ENCODE data around the gene ASB5.
"Not testable (repeated sequence)": the region's sequence is repeated elsewhere in the genome, so short reads cannot be mapped to it uniquely, and the experiment has no call there.

ASB5 gene

DNA sequence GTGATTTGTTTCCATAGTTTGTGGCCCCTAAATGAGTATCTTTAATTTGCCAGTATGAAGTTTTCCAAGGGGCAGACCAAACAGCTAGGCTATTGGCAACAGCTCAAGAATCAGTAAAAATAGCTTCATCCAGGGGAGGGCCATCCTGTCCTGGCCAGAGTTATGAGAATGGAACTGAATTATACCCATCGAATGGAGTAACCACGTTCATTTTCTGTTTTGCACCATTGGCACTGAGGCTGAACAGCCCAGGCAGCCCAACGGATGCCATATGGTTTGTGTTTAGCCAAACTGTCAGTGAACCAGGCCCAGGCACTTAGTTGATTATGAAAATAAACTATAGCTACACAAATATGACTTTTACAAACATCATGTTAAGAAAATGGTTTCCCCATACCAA is 17.7 kb upstream of the ASB5 start:
- no peak for DNase-seq (ENCODE audit: low read depth)

DNA sequence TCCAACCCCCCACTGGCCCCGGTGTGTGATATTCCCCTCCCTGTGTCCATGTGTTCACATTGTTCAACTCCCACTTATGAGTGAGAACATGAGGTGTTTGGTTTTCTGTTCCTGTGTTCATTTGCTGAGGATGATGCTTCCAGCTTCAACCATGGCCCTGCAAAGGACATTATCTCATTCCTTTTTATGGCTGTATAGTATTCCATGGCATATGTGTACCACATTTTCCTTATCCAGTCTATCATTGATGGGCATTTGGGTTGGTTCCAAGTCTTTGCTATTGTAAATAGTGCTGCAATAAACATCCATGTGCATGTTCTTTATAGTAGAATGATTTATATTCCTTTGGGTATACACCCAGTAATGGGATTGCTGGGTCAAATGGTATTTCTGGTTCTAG is 10.5 kb upstream of the ASB5 start:
- not testable (repeated sequence) for DNase-seq (ENCODE audit: low read depth)

More for the DNA sequence above, 17.7 kb upstream of the ASB5 start:
- H3K4me3 ChIP-seq (ENCODE audit: control insufficient read depth, low read depth, low read length) = no peak overlapping the region
- TF ChIP-seq, protein P1, sequence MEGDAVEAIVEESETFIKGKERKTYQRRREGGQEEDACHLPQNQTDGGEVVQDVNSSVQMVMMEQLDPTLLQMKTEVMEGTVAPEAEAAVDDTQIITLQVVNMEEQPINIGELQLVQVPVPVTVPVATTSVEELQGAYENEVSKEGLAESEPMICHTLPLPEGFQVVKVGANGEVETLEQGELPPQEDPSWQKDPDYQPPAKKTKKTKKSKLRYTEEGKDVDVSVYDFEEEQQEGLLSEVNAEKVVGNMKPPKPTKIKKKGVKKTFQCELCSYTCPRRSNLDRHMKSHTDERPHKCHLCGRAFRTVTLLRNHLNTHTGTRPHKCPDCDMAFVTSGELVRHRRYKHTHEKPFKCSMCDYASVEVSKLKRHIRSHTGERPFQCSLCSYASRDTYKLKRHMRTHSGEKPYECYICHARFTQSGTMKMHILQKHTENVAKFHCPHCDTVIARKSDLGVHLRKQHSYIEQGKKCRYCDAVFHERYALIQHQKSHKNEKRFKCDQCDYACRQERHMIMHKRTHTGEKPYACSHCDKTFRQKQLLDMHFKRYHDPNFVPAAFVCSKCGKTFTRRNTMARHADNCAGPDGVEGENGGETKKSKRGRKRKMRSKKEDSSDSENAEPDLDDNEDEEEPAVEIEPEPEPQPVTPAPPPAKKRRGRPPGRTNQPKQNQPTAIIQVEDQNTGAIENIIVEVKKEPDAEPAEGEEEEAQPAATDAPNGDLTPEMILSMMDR (conservative IDR thresholded peaks at IDR 0.05; ENCODE audit: control insufficient read depth, insufficient read depth, low read depth, low read length) = no peak

DNA sequence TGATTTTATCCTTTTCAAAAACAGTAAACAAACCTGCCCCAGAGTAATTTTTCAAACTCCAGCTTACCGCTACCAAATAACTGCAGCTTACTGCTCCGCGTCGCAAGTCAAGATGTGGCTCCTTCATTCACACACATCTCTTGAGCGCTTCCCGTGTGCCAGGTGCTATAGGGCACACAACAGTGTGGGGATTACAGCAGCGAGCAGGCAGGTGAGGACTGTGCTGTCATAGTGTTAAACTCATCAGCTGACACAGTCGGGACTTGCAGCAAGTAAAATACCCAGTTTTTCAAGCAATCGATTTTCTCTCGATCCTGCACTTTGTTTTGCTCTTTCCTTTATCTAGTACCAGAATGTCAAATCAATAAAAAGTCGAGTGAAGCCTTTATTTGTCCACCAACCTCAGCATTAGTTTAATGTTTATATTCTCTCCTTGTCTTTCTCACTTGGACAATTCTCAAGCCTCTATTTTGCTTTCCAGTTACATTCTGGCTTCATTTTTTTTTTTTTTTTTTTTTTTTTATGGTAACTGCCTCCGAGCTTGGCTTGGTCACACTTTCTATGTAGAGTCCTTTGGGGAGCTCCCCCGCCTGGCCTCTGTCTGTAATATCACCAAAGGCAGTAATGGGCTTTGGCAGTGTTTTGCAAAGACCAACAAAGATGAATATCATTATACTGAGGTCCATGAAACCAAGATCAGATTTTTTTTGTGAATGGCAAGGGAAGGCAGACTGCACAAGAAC is 8.3 kb upstream of the ASB5 start:
- no peak overlapping the region for H3K4me3 ChIP-seq (ENCODE audit: control insufficient read depth, low read depth, low read length)
- TF ChIP-seq, protein P1 (conservative IDR thresholded peaks at IDR 0.05; ENCODE audit: control insufficient read depth, insufficient read depth, low read depth, low read length) = peak; percentile 57
- DNase-seq (ENCODE audit: low read depth) = peak; percentile 69

More for the DNA sequence above, 10.5 kb upstream of the ASB5 start:
- not testable (repeated sequence) for H3K4me3 ChIP-seq (ENCODE audit: control insufficient read depth, low read depth, low read length)

DNA sequence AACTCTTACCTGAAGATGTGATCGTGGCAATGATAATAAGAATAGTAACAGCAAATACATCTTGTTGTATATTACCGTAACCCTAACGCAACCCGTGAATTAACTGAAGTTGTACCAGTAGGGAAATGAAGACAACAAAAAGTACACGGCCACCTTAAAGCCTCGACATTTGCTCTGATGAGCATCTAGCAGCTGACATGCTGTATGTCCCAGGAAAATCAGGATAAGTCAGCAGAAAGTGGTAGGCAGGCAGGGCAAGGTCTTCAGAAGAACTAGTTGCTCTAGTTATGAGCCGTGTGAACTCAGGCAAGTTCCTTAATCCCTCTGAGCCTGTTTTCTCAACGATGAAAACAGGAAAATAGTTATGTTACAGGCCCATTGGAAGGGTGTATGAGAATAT is 7.7 kb upstream of the ASB5 start:
- no peak for DNase-seq (ENCODE audit: low read depth)
- H3K4me3 ChIP-seq (ENCODE audit: control insufficient read depth, low read depth, low read length) = no peak overlapping the region

DNA sequence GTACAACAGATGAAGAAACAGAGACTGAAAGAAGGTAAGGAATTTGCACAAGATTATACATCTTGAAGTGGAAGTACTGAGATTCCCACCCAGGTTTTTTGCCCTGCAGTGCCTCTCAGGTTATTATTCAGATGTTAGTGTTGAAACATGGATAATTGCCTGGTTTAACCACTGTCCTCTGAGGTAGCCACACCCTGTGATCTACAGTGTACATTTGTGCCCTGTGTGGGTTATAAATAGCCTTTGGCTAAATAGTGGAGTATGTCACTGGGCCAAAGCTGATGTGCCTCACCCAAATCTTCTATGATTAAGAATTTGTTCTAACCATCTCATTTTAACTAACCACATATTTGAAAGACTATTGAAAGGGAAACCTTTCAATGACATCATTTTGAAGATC is 5.4 kb upstream of the ASB5 start:
- TF ChIP-seq, protein P1 (conservative IDR thresholded peaks at IDR 0.05; ENCODE audit: control insufficient read depth, insufficient read depth, low read depth, low read length) = no peak
- no peak overlapping the region for H3K4me3 ChIP-seq (ENCODE audit: control insufficient read depth, low read depth, low read length)
- DNase-seq (ENCODE audit: low read depth) = peak; percentile 84

More for the DNA sequence above, 7.7 kb upstream of the ASB5 start:
- TF ChIP-seq, protein P1 (conservative IDR thresholded peaks at IDR 0.05; ENCODE audit: control insufficient read depth, insufficient read depth, low read depth, low read length) = no peak

DNA sequence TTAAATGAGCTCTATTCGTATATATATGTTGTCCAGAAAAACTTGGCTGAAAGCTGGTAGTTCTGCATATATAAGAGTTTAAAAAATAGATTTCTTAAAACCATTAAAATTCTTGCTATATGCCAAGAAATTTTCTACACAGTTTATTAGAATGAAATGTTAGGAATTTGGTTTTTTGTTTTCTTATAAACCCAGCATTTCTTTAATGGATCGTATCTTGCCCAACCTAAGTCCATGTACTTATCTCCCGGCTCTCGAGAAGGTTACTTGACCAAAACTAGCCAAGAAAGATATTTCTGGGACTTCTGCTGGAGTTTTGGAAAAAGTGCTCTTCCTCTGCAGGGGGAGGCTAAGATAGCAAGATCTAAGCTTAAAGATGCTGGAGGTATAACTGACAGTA is 4.7 kb upstream of the ASB5 start:
- DNase-seq (ENCODE audit: low read depth) = no peak
- H3K4me3 ChIP-seq (ENCODE audit: control insufficient read depth, low read depth, low read length) = no peak overlapping the region
- TF ChIP-seq, protein P1 (conservative IDR thresholded peaks at IDR 0.05; ENCODE audit: control insufficient read depth, insufficient read depth, low read depth, low read length) = no peak

DNA sequence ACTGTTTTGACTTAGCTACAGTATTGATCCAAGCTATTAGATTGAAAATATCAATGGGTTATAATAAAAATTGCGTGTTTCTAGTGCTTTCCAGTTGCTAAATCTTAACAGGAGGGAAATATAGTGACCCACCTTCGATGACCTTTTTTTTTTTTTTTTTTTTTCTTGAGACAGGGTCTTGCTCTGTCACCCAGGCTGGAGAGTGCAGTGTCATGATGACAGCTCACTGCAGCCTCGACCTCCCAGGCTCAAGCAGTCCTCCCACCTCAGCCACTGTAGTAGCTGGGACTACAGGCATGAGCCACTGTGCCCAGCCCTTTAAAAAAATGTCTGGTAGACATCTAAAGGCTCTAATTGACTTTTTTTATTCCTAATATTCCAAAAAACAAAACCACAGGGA is 3.8 kb upstream of the ASB5 start:
- no peak overlapping the region for H3K4me3 ChIP-seq (ENCODE audit: control insufficient read depth, low read depth, low read length)
- TF ChIP-seq, protein P1 (conservative IDR thresholded peaks at IDR 0.05; ENCODE audit: control insufficient read depth, insufficient read depth, low read depth, low read length) = no peak
- no peak for DNase-seq (ENCODE audit: low read depth)

All from fibroblast of mammary gland (primary cell).